SU-DHL-6 (cell line): ENCODE measurements around the gene GLI3.

ENCODE experiments used
- EZH2phosphoT487 ChIP-seq: fragments of 200-600 bp; sonication (generic), shearing (Covaris generic); conservative IDR thresholded peaks from 2 replicates; pipeline ENCODE4 v1.6.1; 2018; ENCODE audit warnings: mild to moderate bottlenecking, antibody characterized with exemption, low read length, moderate library complexity, mixed read lengths
- TF ChIP-seq, protein P1 (sequence below): fragments of 200-600 bp; sonication (generic); IDR thresholded peaks from one replicate; pipeline ENCODE4 v1.5.1; 2017; ENCODE audit warnings: antibody characterized with exemption, mild to moderate bottlenecking, low read length, moderate library complexity; ENCODE audit not compliant: insufficient read depth, poor library complexity, severe bottlenecking

GRCh38 chr7:42248579-42248978 lies 11.6 kb upstream of the GLI3 start:
- TF ChIP-seq, protein P1, sequence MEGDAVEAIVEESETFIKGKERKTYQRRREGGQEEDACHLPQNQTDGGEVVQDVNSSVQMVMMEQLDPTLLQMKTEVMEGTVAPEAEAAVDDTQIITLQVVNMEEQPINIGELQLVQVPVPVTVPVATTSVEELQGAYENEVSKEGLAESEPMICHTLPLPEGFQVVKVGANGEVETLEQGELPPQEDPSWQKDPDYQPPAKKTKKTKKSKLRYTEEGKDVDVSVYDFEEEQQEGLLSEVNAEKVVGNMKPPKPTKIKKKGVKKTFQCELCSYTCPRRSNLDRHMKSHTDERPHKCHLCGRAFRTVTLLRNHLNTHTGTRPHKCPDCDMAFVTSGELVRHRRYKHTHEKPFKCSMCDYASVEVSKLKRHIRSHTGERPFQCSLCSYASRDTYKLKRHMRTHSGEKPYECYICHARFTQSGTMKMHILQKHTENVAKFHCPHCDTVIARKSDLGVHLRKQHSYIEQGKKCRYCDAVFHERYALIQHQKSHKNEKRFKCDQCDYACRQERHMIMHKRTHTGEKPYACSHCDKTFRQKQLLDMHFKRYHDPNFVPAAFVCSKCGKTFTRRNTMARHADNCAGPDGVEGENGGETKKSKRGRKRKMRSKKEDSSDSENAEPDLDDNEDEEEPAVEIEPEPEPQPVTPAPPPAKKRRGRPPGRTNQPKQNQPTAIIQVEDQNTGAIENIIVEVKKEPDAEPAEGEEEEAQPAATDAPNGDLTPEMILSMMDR, result no peak
- TF ChIP-seq EZH2phosphoT487, result no peak
